Measurements from ENCODE around the gene RBM20. TPM values are rescaled to one million over a fixed set of nuclear protein-coding genes. Genes with fewer than 3 reads are reported as not detected.

RBM20 gene
- total RNA-seq, 1 experiment from 2014 or later = 0.17 TPM

GRCh38 chr10:110762109-110762848 lies 118.1 kb downstream of the RBM20 start:
- Histone ChIP-seq H3K9ac (ENCODE audit: extremely low read depth, insufficient read length, low read length) (no peak overlapping the region), H3T11ph (ENCODE audit: low read length) (no peak overlapping the region), H4K91ac (ENCODE audit: insufficient read length, low read depth, low read length) (no peak overlapping the region), H2BK12ac (ENCODE audit: insufficient read length, low read depth, low read length) (no peak overlapping the region), H3K9me3 (ENCODE audit: control insufficient read depth, low read depth, low read length) (no peaks in the 10 kb centered on the region), H2BK5ac (ENCODE audit: insufficient read length, low read length) (no peak overlapping the region), H3K23me2 (ENCODE audit: insufficient read length, low read depth, low read length, poor library complexity, severe bottlenecking) (no peaks in the 10 kb centered on the region), H3K18ac (ENCODE audit: insufficient read length, low read depth, low read length) (no peak overlapping the region), H3K79me2 (ENCODE audit: insufficient read depth, low read length) (no peaks in the 10 kb centered on the region), H2BK20ac (ENCODE audit: low read depth, low read length, poor library complexity, severe bottlenecking) (no peak overlapping the region), H3K23ac (ENCODE audit: insufficient read length, low read depth, low read length) (no peak overlapping the region), H2AK5ac (ENCODE audit: insufficient read length, low read length) (no peak overlapping the region), H2BK15ac (ENCODE audit: low read depth, low read length) (no peak overlapping the region), H2AFZ (ENCODE audit: low read length) (no peak overlapping the region), H3K27ac (ENCODE audit: insufficient read length, low read depth, low read length) (no peak overlapping the region), H3K4me1 (ENCODE audit: insufficient read depth, low read length) (peaks cover 2% of the 10 kb centered on the region; the same call in 1 of the 2 replicates), H4K20me1 (ENCODE audit: control insufficient read depth, insufficient read depth, insufficient read length) (no peaks in the 10 kb centered on the region), H3K4me2 (ENCODE audit: insufficient read depth, insufficient read length, low read length) (no peak overlapping the region), H3K79me1 (ENCODE audit: insufficient read depth, low read depth, low read length, poor library complexity, severe bottlenecking) (no peaks in the 10 kb centered on the region), H4K8ac (replicated peaks; ENCODE audit: insufficient read length, low read depth, low read length) (no peak overlapping the region), H4K5ac (ENCODE audit: insufficient read length, low read depth, low read length) (no peak overlapping the region), H3K14ac (ENCODE audit: insufficient read depth, low read length) (no peak overlapping the region), H3K27me3 (ENCODE audit: insufficient read depth, low read length) (no peaks in the 10 kb centered on the region), H3K4ac (ENCODE audit: low read depth, low read length) (no peak overlapping the region), H2BK120ac (ENCODE audit: low read depth, low read length, poor library complexity, severe bottlenecking) (no peak overlapping the region), H3K56ac (ENCODE audit: insufficient read length, low read depth, low read length) (no peak overlapping the region)
- WGBS (ENCODE audit: extremely low coverage, insufficient read length, low lambda C conversion rate) = no CpG with 5 or more reads among the region's 8 CpGs
- DNase-seq = no peak
- Mint-ChIP-seq H3K27me3 (ENCODE audit: low read depth) (no peaks in the 10 kb centered on the region; the same call in 1 of the 2 replicates), H3K4me3 (no peak overlapping the region), H3K27ac (no peak overlapping the region), H3K4me1 (peaks cover 2% of the 10 kb centered on the region in 2 experiments; a peak in 1 of 4 replicates), H3K36me3 (ENCODE audit: insufficient read depth in 1 of 3, low read depth in 3 of 3) (peaks cover 0 to 1% (median 0%) of the 10 kb centered on the region in 3 experiments; a peak in 1 of 7 replicates), H3K9me3 (peaks cover 0 to 1% of the 10 kb centered on the region in 2 experiments; a peak in 1 of 5 replicates)
- TF ChIP-seq, protein P1, sequence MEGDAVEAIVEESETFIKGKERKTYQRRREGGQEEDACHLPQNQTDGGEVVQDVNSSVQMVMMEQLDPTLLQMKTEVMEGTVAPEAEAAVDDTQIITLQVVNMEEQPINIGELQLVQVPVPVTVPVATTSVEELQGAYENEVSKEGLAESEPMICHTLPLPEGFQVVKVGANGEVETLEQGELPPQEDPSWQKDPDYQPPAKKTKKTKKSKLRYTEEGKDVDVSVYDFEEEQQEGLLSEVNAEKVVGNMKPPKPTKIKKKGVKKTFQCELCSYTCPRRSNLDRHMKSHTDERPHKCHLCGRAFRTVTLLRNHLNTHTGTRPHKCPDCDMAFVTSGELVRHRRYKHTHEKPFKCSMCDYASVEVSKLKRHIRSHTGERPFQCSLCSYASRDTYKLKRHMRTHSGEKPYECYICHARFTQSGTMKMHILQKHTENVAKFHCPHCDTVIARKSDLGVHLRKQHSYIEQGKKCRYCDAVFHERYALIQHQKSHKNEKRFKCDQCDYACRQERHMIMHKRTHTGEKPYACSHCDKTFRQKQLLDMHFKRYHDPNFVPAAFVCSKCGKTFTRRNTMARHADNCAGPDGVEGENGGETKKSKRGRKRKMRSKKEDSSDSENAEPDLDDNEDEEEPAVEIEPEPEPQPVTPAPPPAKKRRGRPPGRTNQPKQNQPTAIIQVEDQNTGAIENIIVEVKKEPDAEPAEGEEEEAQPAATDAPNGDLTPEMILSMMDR (conservative IDR thresholded peaks at IDR 0.05) = no peak
